ENCODE data around the gene ACTBL2.

GRCh38 chr5:57445006-57445704, 37.5 kb downstream of the ACTBL2 start:
- TF ChIP-seq CTCF (conservative IDR thresholded peaks at IDR 0.05 in 1 of 2, IDR thresholded peaks at IDR 0.05 in 1 of 2; ENCODE audit: low read depth in 1 of 2, low read length in 2 of 2) (no peak), EZH2 (IDR thresholded peaks at IDR 0.05; ENCODE audit: low read length, missing control alignments) (no peak)

Measured in fibroblast of lung (primary cell).